Subcutaneous abdominal adipose tissue (tissue), 5 donors: ENCODE data around the gene MTMR1.
A peak's percentile ranks its signal among the peaks of the same experiment; 100 is the strongest.

Experiments
- H3K27ac ChIP-seq: one replicate; pipeline ENCODE4 v1.7.0; 2013; ENCODE audit warnings: low read depth, mild to moderate bottlenecking, inconsistent platforms, low read length, moderate library complexity
- H3K27me3 ChIP-seq, 5 donors: one replicate each; pipeline ENCODE4 v1.7.0; 2013; ENCODE audit warnings: low read length in 5 of 5, inconsistent platforms in 1 of 5; ENCODE audit not compliant: control insufficient read depth in 5 of 5, insufficient read depth in 4 of 5
- H3K36me3 ChIP-seq, 5 donors: one replicate each; pipeline ENCODE4 v1.7.0; 2013; ENCODE audit warnings: low read length in 5 of 5; ENCODE audit not compliant: control insufficient read depth in 5 of 5, insufficient read depth in 5 of 5
- H3K4me1 ChIP-seq, 5 donors: one replicate each; pipeline ENCODE4 v1.7.0; 2013; ENCODE audit warnings: low read length in 5 of 5, mild to moderate bottlenecking in 3 of 5, moderate library complexity in 1 of 5; ENCODE audit not compliant: control insufficient read depth in 5 of 5, insufficient read depth in 5 of 5
- H3K4me3 ChIP-seq, 5 donors: one replicate each; pipeline ENCODE4 v1.7.0; 2013; ENCODE audit warnings: low read length in 5 of 5, low read depth in 1 of 5
- H3K9ac ChIP-seq, 5 donors: one replicate each; pipeline ENCODE4 v1.7.0; 2013; ENCODE audit warnings: low read length in 5 of 5, mild to moderate bottlenecking in 4 of 5, moderate library complexity in 3 of 5
- H3K9me3 ChIP-seq, 5 donors: one replicate each; pipeline ENCODE4 v1.7.0; 2013; ENCODE audit warnings: low read length in 5 of 5; ENCODE audit not compliant: control insufficient read depth in 5 of 5
- donor health status: healthy.
- donor health status: healthy.
- donor health status: healthy.
- donor health status: healthy.
- donor health status: healthy.

The MTMR1 gene

DNA sequence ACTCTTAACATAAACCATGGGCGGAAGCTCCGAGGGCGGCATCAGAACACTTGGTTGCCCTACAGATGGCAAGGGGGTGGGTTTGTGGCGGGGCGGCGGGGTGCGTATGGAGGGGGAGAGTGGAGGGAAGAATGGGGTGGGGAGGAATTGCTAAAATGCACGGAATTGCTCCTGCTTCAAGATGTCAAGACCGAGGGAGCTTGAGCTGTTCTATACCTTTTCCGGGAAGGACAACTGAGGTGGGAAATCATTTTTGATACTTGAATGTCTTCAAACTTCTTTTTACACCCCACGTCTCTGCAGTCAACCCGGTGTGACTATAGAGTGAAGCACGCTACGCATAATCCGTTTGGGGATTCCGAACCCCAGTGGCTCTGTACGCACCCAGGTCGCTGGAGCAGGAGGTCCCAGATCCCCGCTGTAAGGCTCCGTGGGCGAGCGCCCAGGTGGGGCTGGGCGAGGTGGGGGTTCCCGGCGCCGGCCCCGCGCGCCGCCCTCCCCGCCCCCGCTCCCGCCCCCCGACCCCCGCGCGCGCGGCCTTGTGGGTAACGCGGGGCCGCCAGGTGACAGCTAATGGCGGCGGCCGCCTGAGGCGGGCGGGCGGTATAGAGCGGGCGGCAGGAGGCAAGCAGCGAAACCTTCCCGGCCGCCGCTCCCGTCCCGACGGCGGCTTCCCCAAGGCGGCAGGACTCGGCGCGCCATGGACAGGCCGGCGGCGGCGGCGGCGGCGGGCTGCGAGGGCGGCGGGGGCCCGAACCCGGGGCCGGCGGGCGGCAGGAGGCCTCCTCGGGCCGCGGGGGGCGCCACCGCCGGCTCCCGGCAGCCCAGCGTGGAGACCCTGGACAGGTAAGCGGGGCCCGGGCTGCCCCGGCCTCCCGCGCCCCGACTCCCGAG is at the start of gene MTMR1:
Gene MTMR1 (plus strand): TSS at position 566 of the 894 bp plus-strand sequence. CDS start 135 bp downstream, at position 701.
- Histone ChIP-seq H3K9ac (peak within 1 kb of the TSS; percentile 35 to 82 (median 61)), H3K9me3 (peaks cover 0 to 10% (median 6%) of the 10 kb centered on the region in 5 donors), H3K27ac (peak within 1 kb of the TSS; percentile 80)

DNA sequence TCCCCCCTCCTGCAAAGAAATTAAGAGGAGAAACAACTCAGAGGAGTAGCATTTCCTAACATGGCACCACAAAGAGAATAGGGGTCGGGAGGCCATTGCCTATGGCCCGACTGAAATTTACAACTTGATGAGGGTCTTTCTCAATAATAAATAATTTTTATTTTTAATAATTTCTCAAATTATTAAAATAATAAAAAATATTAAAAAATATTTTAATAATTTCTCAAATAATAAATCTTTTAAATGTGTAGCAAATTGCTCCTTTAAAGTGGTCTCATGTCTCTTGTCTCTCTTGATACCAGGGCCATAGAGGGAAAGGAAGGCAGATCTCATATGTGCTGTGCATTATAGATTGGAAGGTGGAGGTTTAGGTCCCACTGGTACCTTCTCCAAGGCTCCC is 49.2 kb upstream of the MTMR1 start:
- peaks cover 0 to 4% (median 2%) of the 10 kb centered on the region in 5 donors for H3K4me1 ChIP-seq
- H3K27ac ChIP-seq, result no peak overlapping the region
- H3K4me3 ChIP-seq, result no peak overlapping the region
- H3K36me3 ChIP-seq, result peaks cover 4 to 26% (median 16%) of the 10 kb centered on the region in 5 donors
- no peak overlapping the region for H3K9ac ChIP-seq
- no peaks in the 10 kb centered on the region for H3K9me3 ChIP-seq
- no peaks in the 10 kb centered on the region for H3K27me3 ChIP-seq

More for the DNA sequence above, at the start of gene MTMR1:
- peaks cover 0 to 3% (median 0%) of the 10 kb centered on the region in 5 donors for H3K27me3 ChIP-seq
- peak within 1 kb of the TSS; percentile 62 to 78 (median 74) for H3K4me3 ChIP-seq
- H3K36me3 ChIP-seq, result no peaks in the 10 kb centered on the region
- peaks cover 0 to 21% (median 11%) of the 10 kb centered on the region in 5 donors for H3K4me1 ChIP-seq

DNA sequence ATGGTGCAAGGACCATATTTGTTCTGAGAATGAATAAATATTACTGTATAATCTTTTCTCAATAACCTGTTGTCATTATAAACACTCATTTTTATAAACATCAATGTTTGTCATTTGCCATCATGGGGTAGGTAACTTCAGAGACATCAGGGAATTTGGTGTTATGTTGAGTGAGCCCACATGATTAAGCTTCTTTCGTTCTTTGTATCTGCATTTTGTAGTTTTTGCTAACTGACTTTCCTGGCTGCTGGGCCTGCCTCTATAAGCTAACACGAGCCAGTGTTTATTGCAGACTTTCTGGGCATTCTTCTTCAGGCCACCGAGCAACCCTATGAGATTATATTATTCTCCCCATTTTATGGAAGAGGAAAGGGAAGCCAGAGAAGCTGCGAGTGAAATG is 48.8 kb upstream of the MTMR1 start:
- H3K27ac ChIP-seq, result no peak overlapping the region
- peaks cover 4 to 25% (median 16%) of the 10 kb centered on the region in 5 donors for H3K36me3 ChIP-seq
- no peaks in the 10 kb centered on the region for H3K9me3 ChIP-seq
- H3K27me3 ChIP-seq, result no peaks in the 10 kb centered on the region
- H3K9ac ChIP-seq, result no peak overlapping the region
- no peak overlapping the region for H3K4me3 ChIP-seq
- H3K4me1 ChIP-seq, result peaks cover 0 to 7% (median 3%) of the 10 kb centered on the region in 5 donors

DNA sequence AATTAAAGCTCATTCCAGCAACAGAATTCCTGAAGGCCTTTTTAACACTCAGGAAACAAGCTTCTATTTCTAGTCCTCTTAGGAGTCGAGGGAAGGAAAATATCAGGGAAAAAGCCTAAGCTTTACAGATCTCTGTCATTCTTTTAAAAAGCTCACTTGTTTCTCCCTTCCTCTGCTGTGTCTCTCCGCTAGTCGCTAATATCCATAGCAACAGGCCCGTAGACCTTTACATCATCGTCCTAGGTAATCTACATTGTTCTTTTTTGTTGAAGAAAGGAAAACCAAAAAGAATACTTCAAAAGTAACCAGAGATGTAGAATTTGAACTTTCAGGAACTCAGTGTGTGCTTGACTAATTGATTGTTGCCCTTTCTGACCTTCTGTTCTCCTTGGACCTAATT is 45.9 kb upstream of the MTMR1 start:
- Histone ChIP-seq H3K4me1 (peaks cover 0 to 7% (median 3%) of the 10 kb centered on the region in 5 donors), H3K9me3 (no peaks in the 10 kb centered on the region), H3K27ac (no peak overlapping the region), H3K27me3 (no peaks in the 10 kb centered on the region), H3K4me3 (no peak overlapping the region), H3K9ac (no peak overlapping the region), H3K36me3 (peaks cover 3 to 16% (median 8%) of the 10 kb centered on the region in 5 donors)

DNA sequence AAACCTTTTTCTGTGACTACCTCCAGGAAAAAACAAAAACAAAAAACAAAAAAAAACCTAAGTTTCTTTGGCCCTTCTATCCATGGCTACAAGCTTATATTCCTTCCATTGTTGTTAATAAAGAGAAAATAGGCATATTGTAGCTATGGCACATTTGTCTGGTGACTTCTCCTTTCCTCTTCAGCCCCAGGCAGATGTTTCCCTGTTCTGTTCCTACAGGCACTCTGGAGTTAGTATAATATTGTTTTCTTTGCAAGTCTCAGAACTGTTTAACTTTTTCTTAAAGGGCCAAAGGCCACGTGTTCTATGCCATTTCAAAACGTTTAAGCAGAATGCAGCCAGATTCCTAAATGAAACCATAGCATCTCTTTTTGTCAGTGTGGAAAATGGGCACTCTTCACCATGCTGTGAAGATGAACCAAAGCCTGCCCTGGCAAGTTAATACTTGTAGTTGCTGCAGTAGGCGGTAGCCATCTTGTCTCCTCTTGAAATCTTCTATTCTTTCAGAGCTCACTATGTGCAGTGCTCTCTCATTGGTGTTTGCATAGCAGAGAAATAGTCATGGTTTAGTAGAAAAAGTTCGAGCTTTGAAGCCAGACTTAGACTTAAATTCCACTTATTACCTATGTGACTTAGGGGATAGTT is 44.8 kb upstream of the MTMR1 start:
- Histone ChIP-seq H3K27ac (no peak overlapping the region), H3K27me3 (no peaks in the 10 kb centered on the region), H3K4me1 (peaks cover 0 to 7% (median 3%) of the 10 kb centered on the region in 5 donors), H3K9ac (no peak overlapping the region), H3K4me3 (no peak overlapping the region), H3K9me3 (no peaks in the 10 kb centered on the region), H3K36me3 (peaks cover 3 to 12% (median 8%) of the 10 kb centered on the region in 5 donors)

DNA sequence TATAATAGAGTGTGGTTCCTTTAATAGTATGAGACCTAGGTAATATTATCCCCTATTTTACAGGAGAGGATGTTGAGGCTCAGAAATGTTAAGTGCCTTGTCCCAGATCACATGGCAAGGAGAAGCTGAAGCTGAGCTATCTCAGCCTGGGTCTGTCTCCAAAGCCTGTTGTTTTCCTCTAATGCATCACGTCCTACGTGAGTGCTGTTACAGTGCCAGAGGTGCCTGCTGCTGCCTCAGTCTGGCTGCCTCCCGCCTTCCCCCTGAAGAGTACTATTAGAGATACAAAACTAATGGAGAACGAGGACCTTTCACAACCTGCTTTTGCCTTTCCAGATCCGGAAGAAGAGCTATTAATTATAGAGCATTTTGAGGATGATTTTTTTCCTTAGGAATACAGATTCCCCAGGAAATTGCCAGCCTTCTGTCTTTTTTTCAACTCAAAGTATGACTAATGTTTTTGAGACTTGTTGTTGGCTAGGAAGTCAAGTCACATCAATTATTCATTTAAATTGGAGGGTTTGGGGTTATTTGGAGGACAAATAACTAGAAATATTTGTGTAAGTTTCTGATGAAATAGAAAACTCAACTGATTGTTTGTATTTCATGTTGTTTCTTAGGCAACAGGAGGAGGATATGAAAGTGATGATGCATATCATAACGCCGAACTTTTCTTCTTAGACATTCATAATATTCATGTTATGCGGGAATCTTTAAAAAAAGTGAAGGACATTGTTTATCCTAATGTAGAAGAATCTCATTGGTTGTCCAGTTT is 43.9 kb upstream of the MTMR1 start:
- Histone ChIP-seq H3K9ac (no peak overlapping the region), H3K27ac (no peak overlapping the region), H3K4me1 (peaks cover 0 to 7% (median 3%) of the 10 kb centered on the region in 5 donors), H3K4me3 (no peak overlapping the region), H3K9me3 (no peaks in the 10 kb centered on the region), H3K36me3 (peaks cover 3 to 12% (median 8%) of the 10 kb centered on the region in 5 donors), H3K27me3 (no peaks in the 10 kb centered on the region)

DNA sequence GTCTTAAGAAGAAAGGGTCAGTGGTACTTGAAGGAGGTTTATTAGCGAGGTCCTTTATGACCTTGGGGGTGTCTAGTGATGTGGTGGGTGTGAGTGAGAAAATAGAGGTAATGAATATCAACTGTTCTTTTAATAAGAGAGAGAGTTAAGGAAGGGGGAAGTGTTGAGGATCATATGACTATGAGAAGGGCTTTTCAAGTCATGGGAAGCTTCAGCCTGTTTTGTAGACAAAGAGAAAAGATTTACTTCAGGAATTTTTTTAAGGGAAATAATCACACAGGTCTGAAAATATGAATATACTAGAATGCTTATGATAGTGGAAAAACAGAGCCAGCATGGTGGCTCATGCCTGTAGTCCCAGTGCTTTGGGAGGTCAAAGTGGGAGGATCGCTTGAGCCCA is 41.3 kb upstream of the MTMR1 start:
- Histone ChIP-seq H3K9me3 (no peaks in the 10 kb centered on the region), H3K9ac (no peak overlapping the region), H3K4me1 (peaks cover 0 to 7% (median 3%) of the 10 kb centered on the region in 5 donors), H3K27ac (no peak overlapping the region), H3K36me3 (peaks cover 0 to 5% (median 2%) of the 10 kb centered on the region in 5 donors), H3K27me3 (no peaks in the 10 kb centered on the region), H3K4me3 (no peak overlapping the region)

DNA sequence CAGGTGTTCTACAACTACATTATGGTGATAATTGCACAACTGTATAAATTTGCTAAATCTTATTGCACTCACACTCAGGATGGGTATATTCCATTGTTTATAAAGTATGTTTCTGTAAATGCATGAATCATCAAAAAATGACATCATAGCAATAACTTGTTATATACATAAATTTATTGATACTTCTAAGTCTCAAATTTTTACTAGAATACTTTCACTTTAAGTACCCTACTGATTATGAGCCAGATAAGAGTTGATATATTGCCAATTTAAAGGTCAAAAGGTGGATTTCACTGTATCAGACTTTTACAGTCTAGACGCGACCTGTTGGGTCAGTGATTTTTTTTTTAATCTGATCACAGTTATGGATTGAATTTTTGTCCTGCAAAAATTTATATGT is 37.4 kb upstream of the MTMR1 start:
- H3K4me3 ChIP-seq, result no peak overlapping the region
- peaks cover 0 to 15% (median 6%) of the 10 kb centered on the region in 5 donors for H3K36me3 ChIP-seq
- no peak overlapping the region for H3K9ac ChIP-seq
- H3K9me3 ChIP-seq, result no peaks in the 10 kb centered on the region
- H3K27me3 ChIP-seq, result no peaks in the 10 kb centered on the region
- H3K4me1 ChIP-seq, result no peaks in the 10 kb centered on the region
- no peak overlapping the region for H3K27ac ChIP-seq

DNA sequence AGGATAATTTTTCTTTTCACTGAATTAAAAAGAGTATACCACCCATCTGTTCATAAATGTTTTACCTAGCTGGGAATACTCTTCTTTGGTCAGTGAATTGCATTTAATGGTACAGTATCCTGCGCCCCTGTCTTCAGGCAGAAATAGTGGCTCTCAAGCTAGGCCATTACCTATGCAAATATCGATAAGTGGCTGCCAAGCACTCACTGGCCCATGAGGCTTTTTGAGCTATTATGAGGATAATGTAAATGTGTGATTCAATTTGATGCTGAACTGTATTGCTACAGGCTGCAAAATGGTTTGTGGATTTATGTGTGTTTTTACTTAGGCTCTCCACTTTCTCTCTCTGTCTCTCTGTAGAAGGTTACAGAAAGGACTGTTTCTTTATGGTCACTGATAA is 30.1 kb upstream of the MTMR1 start:
- Histone ChIP-seq H3K27ac (no peak overlapping the region), H3K4me3 (no peak overlapping the region), H3K9ac (no peak overlapping the region), H3K4me1 (peaks cover 0 to 4% (median 3%) of the 10 kb centered on the region in 5 donors), H3K9me3 (peaks cover 0 to 7% (median 0%) of the 10 kb centered on the region in 5 donors), H3K36me3 (peaks cover 6 to 23% (median 11%) of the 10 kb centered on the region in 5 donors), H3K27me3 (peaks cover 0 to 8% (median 0%) of the 10 kb centered on the region in 5 donors)
